ENCODE data around the gene MAP3K7.
"Not testable (repeated sequence)": the region's sequence is repeated elsewhere in the genome, so short reads cannot be mapped to it uniquely, and the experiment has no call there.

The MAP3K7 gene

GRCh38 chr6:90575267-90575666, 11.6 kb downstream of the MAP3K7 start:
- no peak for DNase-seq

GRCh38 chr6:90574610-90575009, 12.3 kb downstream of the MAP3K7 start:
- DNase-seq, result peak; percentile 9

- no peak for DNase-seq
Observed at GRCh38 chr6:90573624-90574023, 13.2 kb downstream of the MAP3K7 start.

- no peak for DNase-seq
Observed at GRCh38 chr6:90572856-90573255, 14.0 kb downstream of the MAP3K7 start.

- DNase-seq, result no peak
Observed at GRCh38 chr6:90569223-90569622, 17.6 kb downstream of the MAP3K7 start.

GRCh38 chr6:90567682-90568081, 19.2 kb downstream of the MAP3K7 start:
- not testable (repeated sequence) for DNase-seq

GRCh38 chr6:90562341-90562740, 24.5 kb downstream of the MAP3K7 start:
- not testable (repeated sequence) for DNase-seq

- no peak for DNase-seq
Observed at GRCh38 chr6:90559931-90560330, 26.9 kb downstream of the MAP3K7 start.

- no peak for DNase-seq
Observed at GRCh38 chr6:90557006-90557405, 29.9 kb downstream of the MAP3K7 start.

GRCh38 chr6:90547991-90548390, 38.9 kb downstream of the MAP3K7 start:
- DNase-seq, result no peak

- no peak for DNase-seq
Observed at GRCh38 chr6:90547079-90547478, 39.8 kb downstream of the MAP3K7 start.

- DNase-seq, result peak; percentile 39
Observed at GRCh38 chr6:90545448-90545847, 41.4 kb downstream of the MAP3K7 start.

- no peak for DNase-seq
Observed at GRCh38 chr6:90544741-90545140, 42.1 kb downstream of the MAP3K7 start.

GRCh38 chr6:90544081-90544480, 42.8 kb downstream of the MAP3K7 start:
- peak; percentile 20 for DNase-seq

- no peak for DNase-seq
Observed at GRCh38 chr6:90541221-90541620, 45.7 kb downstream of the MAP3K7 start.

- DNase-seq, result no peak
Observed at GRCh38 chr6:90538278-90539046, 48.4 kb downstream of the MAP3K7 start.

GRCh38 chr6:90537723-90538258, 49.1 kb downstream of the MAP3K7 start:
- peak; percentile 88 for DNase-seq

- peak; percentile 48 for DNase-seq
Observed at GRCh38 chr6:90537027-90537426, 49.8 kb downstream of the MAP3K7 start.

- no peak for DNase-seq
Observed at GRCh38 chr6:90536520-90536919, 50.4 kb downstream of the MAP3K7 start.

GRCh38 chr6:90534337-90535025, 52.4 kb downstream of the MAP3K7 start:
- DNase-seq, result no peak

- no peak for DNase-seq
Observed at GRCh38 chr6:90533615-90534336, 53.1 kb downstream of the MAP3K7 start.

GRCh38 chr6:90530882-90531281, 56.0 kb downstream of the MAP3K7 start:
- DNase-seq, result no peak

- DNase-seq, result no peak
Observed at GRCh38 chr6:90525421-90525820, 61.5 kb downstream of the MAP3K7 start.
